B cell (primary cell): ENCODE data around the gene NCL. TPM values are rescaled to one million over a fixed set of nuclear protein-coding genes. Genes with fewer than 3 reads are reported as not detected.

Experiments
- ATAC-seq: fragments of 200-7000 bp; cut with Tn5 transposase; one replicate; pipeline ENCODE4 v1.10.0; 2021; ENCODE audit warnings: low read depth, mild to moderate bottlenecking, moderate number of reproducible peaks, moderate library complexity
- CTCF ChIA-PET: fragments of 350-600 bp; sonication (Branson Sonifier 250); formaldehyde crosslinking; loops from one replicate; lab custom pipeline; 2021; ENCODE audit warnings: antibody characterized with exemption, inconsistent platforms; lab: Charles Lee
- POLR2A ChIA-PET: fragments of 350-600 bp; sonication (Branson Sonifier 250); formaldehyde crosslinking; loops from one replicate; lab custom pipeline; 2021; ENCODE audit warnings: antibody characterized with exemption; lab: Charles Lee
- DNase-seq: peaks from one replicate; pipeline ENCODE4 v3.0.0; 2013
- H2AFZ ChIP-seq: 2 replicates; pipeline ENCODE4 v1.6.1; 2012; ENCODE audit warnings: mild to moderate bottlenecking, low read depth, low read length; ENCODE audit not compliant: insufficient read depth, poor library complexity, severe bottlenecking
- H3K27ac ChIP-seq, 2 donors: 1 replicate in 1 of 2; 2 replicates in 1 of 2; pipeline ENCODE4 v1.5.1; 2012 to 2013; ENCODE audit warnings: low read length in 2 of 2, mild to moderate bottlenecking in 2 of 2, moderate library complexity in 1 of 2
- H3K27me3 ChIP-seq, 4 experiments: fragments of 200-600 bp in 1 of 4; sonication (generic) in 1 of 4; replicated peaks in 1 of 4; 1 replicate in 2 of 4; 2 replicates in 2 of 4; pipeline versions ENCODE4 v1.6.1 to v1.7.0; 2013 to 2016; ENCODE audit warnings: low read length in 3 of 4, mild to moderate bottlenecking in 2 of 4, mixed read lengths in 1 of 4, moderate library complexity in 1 of 4; ENCODE audit not compliant: insufficient read depth in 4 of 4, control insufficient read depth in 3 of 4; ENCODE audit errors: control extremely low read depth in 1 of 4
- H3K36me3 ChIP-seq, 2 experiments: replicated peaks in 1 of 2; 1 replicate in 1 of 2; 2 replicates in 1 of 2; pipeline versions ENCODE4 v1.6.1 to v1.7.1; 2013; ENCODE audit warnings: low read length in 1 of 2; ENCODE audit not compliant: insufficient read depth in 2 of 2, control insufficient read depth in 1 of 2; ENCODE audit errors: control extremely low read depth in 1 of 2, extremely low read depth in 1 of 2
- H3K4me1 ChIP-seq, 2 donors: fragments of 200-600 bp in 1 of 2; sonication (generic) in 1 of 2; 1 replicate in 1 of 2; 2 replicates in 1 of 2; pipeline versions ENCODE4 v1.5.1 to v1.6.1; 2013 to 2017; ENCODE audit warnings: low read length in 2 of 2; ENCODE audit not compliant: control insufficient read depth in 2 of 2, insufficient read depth in 2 of 2
- H3K4me2 ChIP-seq: replicated peaks from 2 replicates; pipeline ENCODE3; 2012; ENCODE audit warnings: mild to moderate bottlenecking, low read depth, low read length; ENCODE audit not compliant: poor library complexity, severe bottlenecking
- H3K4me3 ChIP-seq, 5 experiments: fragments of 200-600 bp in 1 of 5; sonication (generic) in 1 of 5; 1 replicate in 3 of 5; 2 replicates in 2 of 5; pipeline versions ENCODE4 v1.5.1 to v1.7.0; 2011 to 2016; ENCODE audit warnings: low read length in 4 of 5, mild to moderate bottlenecking in 4 of 5, low read depth in 2 of 5, control low read depth in 1 of 5, moderate library complexity in 1 of 5; ENCODE audit not compliant: insufficient read depth in 1 of 5; ENCODE audit errors: control extremely low read depth in 1 of 5, extremely low read depth in 1 of 5
- H3K79me2 ChIP-seq: fragments of 200-600 bp; sonication (generic); one replicate; pipeline ENCODE4 v1.6.0; 2016; ENCODE audit warnings: low read length; ENCODE audit not compliant: control insufficient read depth, insufficient read depth
- H3K9ac ChIP-seq: fragments of 200-600 bp; sonication (generic); 2 replicates; pipeline ENCODE4 v1.6.1; 2017; ENCODE audit warnings: mild to moderate bottlenecking, low read length, moderate library complexity
- H3K9me3 ChIP-seq, 3 donors: one replicate each; pipeline versions ENCODE4 v1.6.1 to v1.7.1; 2013; ENCODE audit warnings: low read length in 2 of 3; ENCODE audit not compliant: control insufficient read depth in 2 of 3, insufficient read depth in 1 of 3; ENCODE audit errors: control extremely low read depth in 1 of 3
- H4K20me1 ChIP-seq: 2 replicates; pipeline ENCODE4 v1.6.0; 2012; ENCODE audit warnings: mild to moderate bottlenecking, low read length; ENCODE audit not compliant: insufficient read depth, control insufficient read depth, poor library complexity, severe bottlenecking
- H3K27ac Mint-ChIP-seq: one replicate; pipeline ENCODE4 v1.8.0; 2021; ENCODE audit warnings: mixed read lengths
- H3K27me3 Mint-ChIP-seq: one replicate; pipeline ENCODE4 v1.8.0; 2021; ENCODE audit warnings: mixed read lengths
- H3K4me1 Mint-ChIP-seq: one replicate; pipeline ENCODE4 v1.8.0; 2021; ENCODE audit warnings: mixed read lengths
- H3K4me3 Mint-ChIP-seq: one replicate; pipeline ENCODE4 v1.8.0; 2021; ENCODE audit warnings: mixed read lengths
- H3K9me3 Mint-ChIP-seq: one replicate; pipeline ENCODE4 v1.8.0; 2022; ENCODE audit warnings: mixed read lengths; ENCODE audit not compliant: insufficient read depth
- EZH2 ChIP-seq: IDR thresholded peaks from 2 replicates; pipeline ENCODE4 v1.6.1; 2012; ENCODE audit warnings: borderline replicate concordance, low read depth, mild to moderate bottlenecking, moderate library complexity, low read length; ENCODE audit not compliant: insufficient read depth, poor library complexity, severe bottlenecking
- WGBS: methylation state at CpG from one replicate; pipeline ENCODE4 v1.1.5; 2013; ENCODE audit warnings: missing lambda C conversion rate; ENCODE audit not compliant: insufficient coverage; 5-methylcytosine and 5-hydroxymethylcytosine counted together
- intact Hi-C: fragments of 100-400 bp; cut with micrococcal nuclease; formaldehyde crosslinking; loops from one replicate; pipeline ENCODE4 v1.10.0; 2022
- polyA plus RNA-seq: library from polyadenylated mRNA; depleted of rRNA; stranded (reverse); fragments of >200 nt; gene quantifications from 2 replicates; pipeline ENCODE4 v1.2.3, GENCODE V29; 2012
- total RNA-seq, 2 donors: library from RNA; stranded (reverse); fragments of 120-200 nt in 1 of 2; gene quantifications; 1 replicate in 1 of 2; 2 replicates in 1 of 2; pipeline versions ENCODE4 v1.2.3 to v1.2.4, GENCODE V29; 2013 to 2022
- TF ChIP-seq, protein P1 (sequence below): fragments of 200-600 bp; IDR thresholded peaks from one replicate; pipeline ENCODE4 v1.8.0; 2022; ENCODE audit warnings: antibody characterized with exemption, mild to moderate bottlenecking

The NCL gene
- total and polyA plus RNA-seq, 2 donors (not counting 1 experiment from before 2014, with no cell fraction given): 25.8 to 439 TPM

DNA sequence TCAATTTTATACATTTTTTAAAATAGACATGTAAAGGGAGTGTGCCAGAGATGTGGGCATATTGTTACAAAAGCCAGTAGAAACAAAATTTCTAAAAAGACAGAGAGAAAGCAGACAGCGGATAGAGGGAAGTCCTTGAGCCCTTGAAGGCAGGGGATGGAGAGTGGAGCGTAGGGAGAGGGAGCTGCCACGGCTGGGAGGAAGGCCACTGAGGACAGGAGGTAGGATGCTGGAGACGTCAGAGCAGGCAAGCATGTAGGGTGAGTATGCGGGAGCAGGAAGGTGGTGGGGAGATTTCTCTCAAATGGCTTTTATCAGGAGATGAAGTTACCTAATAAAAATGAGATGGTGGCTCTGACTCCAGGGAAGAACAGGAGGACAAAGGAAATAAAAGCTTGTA, 24.0 kb upstream of the NCL start:
- Histone ChIP-seq H3K79me2 (no peaks in the 10 kb centered on the region), H3K36me3 (no peaks in the 10 kb centered on the region), H3K9ac (no peak overlapping the region), H4K20me1 (no peaks in the 10 kb centered on the region), H3K9me3 (peaks cover 0 to 4% (median 0%) of the 10 kb centered on the region in 3 donors), H3K27me3 (no peaks in the 10 kb centered on the region), H2AFZ (no peak overlapping the region), H3K4me3 (no peak overlapping the region), H3K4me1 (peaks cover 0 to 10% of the 10 kb centered on the region in 2 donors), H3K27ac (no peak overlapping the region), H3K4me2 (no peak overlapping the region)
- TF ChIP-seq, protein P1, sequence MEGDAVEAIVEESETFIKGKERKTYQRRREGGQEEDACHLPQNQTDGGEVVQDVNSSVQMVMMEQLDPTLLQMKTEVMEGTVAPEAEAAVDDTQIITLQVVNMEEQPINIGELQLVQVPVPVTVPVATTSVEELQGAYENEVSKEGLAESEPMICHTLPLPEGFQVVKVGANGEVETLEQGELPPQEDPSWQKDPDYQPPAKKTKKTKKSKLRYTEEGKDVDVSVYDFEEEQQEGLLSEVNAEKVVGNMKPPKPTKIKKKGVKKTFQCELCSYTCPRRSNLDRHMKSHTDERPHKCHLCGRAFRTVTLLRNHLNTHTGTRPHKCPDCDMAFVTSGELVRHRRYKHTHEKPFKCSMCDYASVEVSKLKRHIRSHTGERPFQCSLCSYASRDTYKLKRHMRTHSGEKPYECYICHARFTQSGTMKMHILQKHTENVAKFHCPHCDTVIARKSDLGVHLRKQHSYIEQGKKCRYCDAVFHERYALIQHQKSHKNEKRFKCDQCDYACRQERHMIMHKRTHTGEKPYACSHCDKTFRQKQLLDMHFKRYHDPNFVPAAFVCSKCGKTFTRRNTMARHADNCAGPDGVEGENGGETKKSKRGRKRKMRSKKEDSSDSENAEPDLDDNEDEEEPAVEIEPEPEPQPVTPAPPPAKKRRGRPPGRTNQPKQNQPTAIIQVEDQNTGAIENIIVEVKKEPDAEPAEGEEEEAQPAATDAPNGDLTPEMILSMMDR: no peak
- no peak for TF ChIP-seq EZH2
- Mint-ChIP-seq H3K4me1 (peaks cover 1% of the 10 kb centered on the region), H3K4me3 (no peak overlapping the region), H3K9me3 (no peaks in the 10 kb centered on the region), H3K27ac (no peak overlapping the region), H3K27me3 (no peaks in the 10 kb centered on the region)
- intact Hi-C loops: no loop called here
- ChIA-PET CTCF (no interaction called here), POLR2A (no interaction called here)
- WGBS: 92% methylated on average over 5 of the region's 5 CpGs
- no peak for DNase-seq
- no peak for ATAC-seq

DNA sequence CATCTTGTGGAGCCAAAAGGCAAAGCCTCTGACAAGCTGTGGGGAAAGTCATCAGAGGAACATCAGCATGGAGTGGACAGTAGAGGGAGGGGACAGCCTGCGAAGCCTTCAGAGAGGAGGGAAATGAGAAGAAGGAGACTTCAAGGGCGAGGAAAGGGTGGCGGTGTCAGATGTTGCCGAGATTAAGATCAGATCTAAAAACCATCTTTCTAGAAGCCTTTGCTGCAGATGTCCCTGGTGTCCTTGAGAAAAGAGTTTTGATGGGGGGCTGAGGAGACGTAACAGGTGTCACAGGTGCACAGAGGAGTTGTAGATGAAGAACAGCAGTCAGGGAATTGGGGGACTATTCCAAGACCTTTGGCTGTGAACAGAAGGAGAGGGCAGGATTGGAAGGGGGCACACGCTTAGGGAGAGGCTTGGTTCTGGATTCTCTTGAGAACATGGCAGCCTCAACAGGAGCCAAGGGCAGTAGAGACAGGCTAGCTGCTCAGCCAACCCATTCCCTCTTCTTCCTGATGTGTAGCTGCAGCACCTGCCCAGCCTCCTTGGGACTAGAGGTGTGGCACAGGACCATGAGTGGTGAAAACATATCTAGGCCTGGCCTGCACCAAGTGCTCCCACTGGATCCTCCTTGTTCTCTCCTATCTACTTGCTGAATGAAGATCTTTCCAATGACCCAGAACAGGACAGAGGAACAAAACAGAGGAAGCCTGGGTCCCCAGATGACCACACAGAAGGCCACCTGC, 22.7 kb upstream of the NCL start:
- Mint-ChIP-seq H3K4me1 (peaks cover 7% of the 10 kb centered on the region), H3K27me3 (no peaks in the 10 kb centered on the region), H3K9me3 (no peaks in the 10 kb centered on the region), H3K4me3 (no peak overlapping the region), H3K27ac (no peak overlapping the region)
- WGBS: 93% methylated on average over 6 of the region's 6 CpGs
- Histone ChIP-seq H3K9me3 (peaks cover 0 to 4% (median 0%) of the 10 kb centered on the region in 3 donors), H3K4me3 (no peak overlapping the region), H3K27me3 (no peaks in the 10 kb centered on the region), H3K36me3 (no peaks in the 10 kb centered on the region), H3K4me2 (no peak overlapping the region), H3K27ac (no peak overlapping the region), H3K9ac (no peak overlapping the region), H3K4me1 (peaks cover 0 to 19% of the 10 kb centered on the region in 2 donors), H3K79me2 (no peaks in the 10 kb centered on the region), H2AFZ (no peak overlapping the region), H4K20me1 (no peaks in the 10 kb centered on the region)
- TF ChIP-seq, protein P1: no peak
- TF ChIP-seq EZH2: no peak
- no peak for DNase-seq
- intact Hi-C loops: no loop called here
- ChIA-PET CTCF (interaction anchor here (1.0 kb wide), 1 partner anchor 259 kb away, joined by 3 read pairs; no protein-coding TSS in a partner anchor), POLR2A (no interaction called here)
- ATAC-seq: no peak
